Activated T-cell treated with anti-CD3 and anti-CD28 coated beads for 4 hours (primary cell): ENCODE data around the gene PIK3IP1.
A peak's percentile ranks its signal among the peaks of the same experiment; 100 is the strongest.
"Not testable (repeated sequence)": the region's sequence is repeated elsewhere in the genome, so short reads cannot be mapped to it uniquely, and the experiment has no call there.

Source experiments
- DNase-seq: peaks from one replicate; pipeline ENCODE4 v3.0.0-alpha.2; 2020

Gene PIK3IP1

GRCh38 chr22:31248138-31248745 lies 44.0 kb downstream of the PIK3IP1 start:
- DNase-seq: peak; percentile 38

GRCh38 chr22:31247726-31248125 lies 44.6 kb downstream of the PIK3IP1 start:
- DNase-seq: no peak

DNA sequence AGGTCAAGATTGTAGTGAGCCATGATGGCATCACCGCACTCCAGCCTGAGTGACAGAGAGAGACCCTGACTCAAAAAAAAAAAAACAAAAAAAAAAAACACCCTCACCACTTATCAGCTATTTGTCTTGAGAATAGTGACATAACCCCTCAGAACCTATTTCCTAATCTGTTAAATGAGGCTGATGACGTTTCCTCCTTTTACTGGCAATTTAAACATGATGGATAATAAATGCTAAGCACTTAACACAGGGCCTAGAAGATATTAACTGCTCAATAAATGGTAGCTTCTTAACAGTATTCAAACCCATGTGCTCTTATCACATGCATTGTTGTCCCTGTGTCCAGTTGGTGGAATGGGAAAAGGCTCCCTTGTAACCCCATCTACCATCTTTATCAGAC lies 45.6 kb downstream of the PIK3IP1 start:
- no peak for DNase-seq

DNA sequence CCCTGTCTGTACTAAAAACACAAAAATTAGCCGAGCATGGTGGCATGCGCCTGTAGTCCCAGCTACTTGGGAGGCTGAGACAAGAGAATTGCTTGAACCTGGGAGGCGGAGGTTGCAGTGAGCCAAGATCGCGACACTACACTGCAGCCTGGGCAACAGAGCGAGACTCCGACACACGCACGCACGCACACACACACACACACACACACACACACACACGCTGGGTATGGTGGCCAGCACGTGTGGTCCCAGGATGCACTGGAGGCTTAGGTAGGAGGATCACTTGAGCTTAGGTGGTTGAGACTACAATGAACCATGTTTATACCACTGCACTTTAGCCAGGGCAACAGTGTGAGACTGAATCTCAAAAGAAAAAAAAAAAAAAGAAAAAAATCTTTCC lies 46.3 kb downstream of the PIK3IP1 start:
- DNase-seq: not testable (repeated sequence)

DNA sequence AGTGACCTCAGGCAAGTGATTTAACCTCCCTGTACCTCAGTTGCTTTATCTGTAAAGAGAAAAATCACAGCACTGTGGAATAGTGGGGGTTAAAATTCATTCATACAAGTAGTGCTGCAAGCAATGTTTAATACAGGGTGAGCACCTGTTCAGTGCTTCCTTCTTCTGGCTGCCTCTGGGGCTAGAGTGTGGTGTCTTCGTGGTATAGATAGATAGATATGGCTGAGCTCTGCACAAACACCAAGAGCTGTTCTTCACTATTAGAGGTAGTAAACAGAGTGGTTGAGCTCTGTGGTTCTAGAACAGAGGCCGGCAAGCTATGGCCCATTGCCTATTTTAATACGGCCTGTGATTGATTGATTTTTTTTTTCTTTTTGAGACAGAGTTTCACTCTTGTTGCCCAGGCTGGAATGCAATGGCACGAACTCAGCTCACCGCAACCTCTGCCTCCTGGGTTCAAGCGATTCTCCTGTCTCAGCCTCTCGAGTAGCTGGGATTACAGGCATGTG lies 47.3 kb downstream of the PIK3IP1 start:
- DNase-seq: no peak

DNA sequence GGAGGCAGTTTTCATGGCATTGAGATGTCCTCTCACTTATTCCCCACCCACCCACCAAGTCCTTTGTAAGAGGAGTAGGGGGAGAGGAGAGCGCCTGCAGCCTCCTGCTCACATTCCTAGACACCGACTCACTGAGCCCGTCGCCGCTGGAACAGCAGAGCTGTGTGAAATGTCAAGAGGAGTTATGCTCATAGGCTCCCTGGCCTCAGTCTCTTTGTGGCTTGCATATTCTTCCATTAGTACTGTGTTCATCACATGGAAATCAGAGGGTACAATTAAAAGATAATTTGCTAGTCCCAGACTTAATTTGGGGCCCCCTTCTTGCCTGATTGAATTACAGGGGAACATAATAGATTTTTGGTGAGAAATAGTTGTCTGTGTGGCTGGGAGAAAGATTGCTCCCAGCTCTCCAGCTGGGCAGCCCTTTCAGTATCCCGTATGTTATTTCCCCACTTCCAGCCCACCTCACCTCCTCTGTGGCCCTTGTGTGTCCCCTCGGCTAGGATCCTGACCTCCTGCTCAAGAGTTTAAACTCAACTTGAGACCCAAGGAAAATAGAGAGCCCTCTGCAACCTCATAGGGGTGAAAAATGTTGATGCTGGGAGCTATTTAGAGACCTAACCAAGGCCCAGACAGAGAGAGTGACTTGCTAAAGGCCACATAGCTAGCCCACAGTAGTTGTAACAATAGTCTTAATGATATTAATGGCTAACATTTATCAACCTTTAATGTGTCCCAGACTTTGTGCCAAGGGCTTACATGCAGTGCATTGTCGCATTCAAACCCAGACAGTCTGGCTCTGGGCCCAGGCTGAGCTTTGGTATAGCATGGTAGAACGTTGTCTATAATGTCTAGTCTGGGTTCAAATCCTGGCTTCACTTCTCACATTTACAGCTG lies 48.0 kb downstream of the PIK3IP1 start:
- DNase-seq: no peak

DNA sequence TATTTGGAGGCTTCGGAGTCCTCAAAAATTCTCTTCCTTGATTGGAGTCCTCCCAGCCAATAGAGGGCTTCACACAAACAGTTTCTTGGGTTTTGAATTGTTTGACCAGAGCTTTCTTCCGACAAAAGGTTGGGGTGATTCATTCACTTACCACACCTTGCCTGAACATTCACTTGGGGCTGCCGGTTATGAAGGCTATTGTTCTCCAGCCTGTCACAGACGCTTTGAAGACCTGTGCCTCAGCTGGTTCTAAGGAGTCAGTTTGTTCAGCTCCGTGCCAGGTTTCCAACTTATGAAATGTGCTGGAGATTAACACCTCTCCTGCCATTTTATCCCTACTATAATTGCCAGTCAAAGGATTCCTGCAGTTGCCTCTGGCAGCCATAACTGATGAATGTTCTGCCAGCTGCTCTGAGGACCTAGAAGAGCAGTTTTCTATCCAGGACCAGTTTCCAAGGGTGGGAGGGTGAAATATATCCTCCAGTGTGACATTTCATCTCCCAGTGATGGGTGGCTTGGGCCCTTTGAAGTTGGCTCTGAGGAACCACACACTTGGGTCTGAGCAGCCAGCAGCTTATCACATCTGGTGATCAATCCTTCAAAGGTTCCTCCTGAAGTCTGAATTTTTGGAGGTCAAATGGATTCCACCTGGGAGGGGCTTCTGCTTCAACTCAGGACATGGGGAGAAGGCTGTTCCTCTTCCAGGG lies 48.8 kb downstream of the PIK3IP1 start:
- DNase-seq: no peak

DNA sequence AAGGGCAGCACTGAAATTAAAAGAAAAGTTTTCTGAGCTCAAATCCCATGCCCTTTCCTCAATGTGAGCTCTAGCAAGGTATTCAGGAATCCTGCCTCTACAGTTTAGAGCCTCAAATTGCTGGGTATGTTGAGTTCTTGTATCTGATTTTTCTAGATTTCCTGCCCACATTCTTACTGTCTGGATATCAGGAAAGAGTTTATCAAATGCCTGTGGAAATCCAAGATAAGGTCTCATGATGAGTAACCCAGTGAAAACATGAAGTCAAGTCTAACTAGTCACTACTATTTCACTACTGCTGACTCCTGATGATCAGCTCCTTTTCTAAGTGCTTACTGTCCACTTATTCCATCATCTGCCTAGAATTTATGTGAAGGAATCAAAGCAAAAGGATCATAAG lies 50.4 kb downstream of the PIK3IP1 start:
- no peak for DNase-seq

GRCh38 chr22:31241200-31241599 lies 51.1 kb downstream of the PIK3IP1 start:
- DNase-seq: no peak

DNA sequence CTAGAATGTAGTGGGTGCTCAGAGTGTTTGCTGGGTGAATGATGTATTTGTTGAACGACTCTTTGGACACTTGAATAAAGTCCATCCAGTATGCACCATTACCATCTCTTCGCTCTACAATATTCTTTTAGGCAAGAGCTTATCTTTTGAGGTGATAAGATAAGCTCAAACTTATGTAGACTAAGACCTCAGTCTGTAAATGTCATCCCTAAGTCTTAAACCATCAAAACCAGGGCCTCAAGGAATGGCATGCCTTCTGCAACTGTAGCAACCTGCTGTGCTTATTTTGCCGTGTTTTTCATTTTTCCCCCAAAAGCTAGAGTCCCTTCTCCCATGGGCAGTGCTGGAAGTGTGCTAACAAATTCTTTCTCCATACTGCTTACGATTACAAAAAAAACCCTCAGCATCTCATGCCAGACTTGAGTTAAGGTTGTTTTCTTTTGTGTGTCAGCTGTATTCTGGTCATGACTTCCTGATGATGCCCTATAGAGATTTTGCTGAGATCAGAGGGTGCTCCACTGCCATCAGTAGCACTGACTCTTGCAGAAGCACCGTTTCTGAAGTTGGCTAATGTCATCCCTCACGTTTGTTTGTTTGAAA lies 52.4 kb downstream of the PIK3IP1 start:
- DNase-seq: no peak

- no peak for DNase-seq
These were observed 54.2 kb downstream of the PIK3IP1 start for GRCh38 chr22:31238057-31238456.

DNA sequence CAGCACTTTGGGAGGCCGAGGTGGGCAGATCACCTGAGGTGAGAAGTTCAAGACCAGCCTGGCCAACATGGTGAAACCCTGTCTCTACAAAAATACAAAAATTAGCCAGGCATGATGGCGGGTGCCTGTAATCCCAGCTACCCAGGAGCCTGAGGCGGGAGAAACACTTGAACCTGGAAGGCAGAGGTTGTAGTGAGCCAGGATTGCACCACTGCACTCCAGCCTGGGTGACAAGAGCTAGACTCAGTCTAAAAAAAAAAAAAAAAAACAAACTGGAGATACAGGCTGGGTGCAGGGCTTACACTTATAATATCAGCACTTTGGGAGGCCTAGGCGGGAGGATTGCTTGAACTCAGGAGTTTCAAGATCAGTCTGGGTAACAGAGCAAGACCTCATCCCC lies 56.2 kb downstream of the PIK3IP1 start:
- not testable (repeated sequence) for DNase-seq

- no peak for DNase-seq
These were observed 57.2 kb downstream of the PIK3IP1 start for GRCh38 chr22:31235081-31235480.

GRCh38 chr22:31233001-31233400 lies 59.3 kb downstream of the PIK3IP1 start:
- DNase-seq: no peak
